Osteoblast (primary cell): Measurements from ENCODE around the gene OSM. TPM values are rescaled to one million over a fixed set of nuclear protein-coding genes. Genes with fewer than 3 reads are reported as not detected.
A peak's percentile ranks its signal among the peaks of the same experiment; 100 is the strongest.

Source experiments
- DNase-seq: peaks from one replicate; pipeline ENCODE4 v3.0.0; 2011; ENCODE audit warnings: low spot score, mixed read lengths; ENCODE audit not compliant: insufficient read length; ENCODE audit errors: missing footprints
- H2AFZ ChIP-seq: 2 replicates; pipeline ENCODE4 v1.6.0; 2011; ENCODE audit warnings: mild to moderate bottlenecking, low read length
- H3K27ac ChIP-seq: 2 replicates; pipeline ENCODE4 v1.5.1; 2011; ENCODE audit warnings: mild to moderate bottlenecking, low read depth, low read length, moderate library complexity
- H3K27me3 ChIP-seq: 2 replicates; pipeline ENCODE4 v1.6.0; 2012; ENCODE audit warnings: mild to moderate bottlenecking, control low read depth, inconsistent platforms, low read length, moderate library complexity; ENCODE audit not compliant: insufficient read depth
- H3K36me3 ChIP-seq: 2 replicates; pipeline ENCODE4 v1.5.1; 2011; ENCODE audit warnings: mild to moderate bottlenecking, low read length, control low read depth, moderate library complexity; ENCODE audit not compliant: insufficient read depth
- H3K4me1 ChIP-seq: 2 replicates; pipeline ENCODE4 v1.5.1; 2011; ENCODE audit warnings: mild to moderate bottlenecking, low read length, control low read depth, moderate library complexity; ENCODE audit not compliant: insufficient read depth
- H3K4me2 ChIP-seq: 2 replicates; pipeline ENCODE4 v1.6.0; 2011; ENCODE audit warnings: mild to moderate bottlenecking, low read length; ENCODE audit not compliant: insufficient read depth
- H3K4me3 ChIP-seq: fragments of 200-600 bp; sonication (generic); 3 replicates; pipeline ENCODE4 v1.5.1; 2012; ENCODE audit warnings: mild to moderate bottlenecking, low read length, inconsistent platforms; ENCODE audit not compliant: insufficient read depth
- H3K79me2 ChIP-seq: 2 replicates; pipeline ENCODE4 v1.6.0; 2012; ENCODE audit warnings: mild to moderate bottlenecking, low read length, control low read depth, inconsistent platforms; ENCODE audit not compliant: insufficient read depth
- H3K9me3 ChIP-seq: 2 replicates; pipeline ENCODE4 v1.5.1; 2011; ENCODE audit warnings: low read depth, low read length, control low read depth
- H4K20me1 ChIP-seq: 2 replicates; pipeline ENCODE4 v1.6.0; 2012; ENCODE audit warnings: mild to moderate bottlenecking, low read length, control low read depth; ENCODE audit not compliant: insufficient read depth
- CTCF ChIP-seq: IDR thresholded peaks from 2 replicates; pipeline ENCODE4 v1.5.1; 2011; ENCODE audit warnings: mild to moderate bottlenecking, low read depth, low read length, moderate library complexity; ENCODE audit errors: extremely low read depth
- total RNA-seq: library from RNA; depleted of rRNA; stranded (reverse); fragments of >200 nt; gene quantifications from 2 replicates; pipeline ENCODE4 v1.2.3, GENCODE V29; 2012

Gene OSM
- total RNA-seq, 1 donor: not detected

GRCh38 chr22:30272781-30273601, 6.3 kb upstream of the OSM start:
- no peaks in the 10 kb centered on the region for H3K79me2 ChIP-seq
- no peaks in the 10 kb centered on the region for H3K36me3 ChIP-seq
- peak overlapping the region; percentile 55 for H3K27ac ChIP-seq
- peaks cover 19% of the 10 kb centered on the region for H3K4me1 ChIP-seq
- H3K9me3 ChIP-seq: no peaks in the 10 kb centered on the region
- no peaks in the 10 kb centered on the region for H3K27me3 ChIP-seq
- H4K20me1 ChIP-seq: no peaks in the 10 kb centered on the region
- no peak for TF ChIP-seq CTCF
- H3K4me3 ChIP-seq: no peak overlapping the region
- no peak overlapping the region for H2AFZ ChIP-seq
- peak; percentile 41 for DNase-seq
- H3K4me2 ChIP-seq: no peak overlapping the region

GRCh38 chr22:30270832-30271231, 4.2 kb upstream of the OSM start:
- Histone ChIP-seq H4K20me1 (no peaks in the 10 kb centered on the region), H3K36me3 (no peaks in the 10 kb centered on the region), H2AFZ (peak overlapping the region; percentile 78), H3K27me3 (no peaks in the 10 kb centered on the region), H3K27ac (peak overlapping the region; percentile 92), H3K4me3 (peak overlapping the region; percentile 16), H3K9me3 (no peaks in the 10 kb centered on the region), H3K79me2 (no peaks in the 10 kb centered on the region), H3K4me2 (peak overlapping the region; percentile 46), H3K4me1 (peaks cover 9% of the 10 kb centered on the region)
- peak; percentile 98 for DNase-seq
- no peak for TF ChIP-seq CTCF

- Histone ChIP-seq H3K4me3 (no peak overlapping the region), H3K27ac (no peak overlapping the region), H4K20me1 (no peaks in the 10 kb centered on the region), H3K4me1 (peaks cover 10% of the 10 kb centered on the region), H3K9me3 (no peaks in the 10 kb centered on the region), H3K36me3 (no peaks in the 10 kb centered on the region), H3K4me2 (no peak overlapping the region), H2AFZ (no peak overlapping the region), H3K27me3 (no peaks in the 10 kb centered on the region), H3K79me2 (no peaks in the 10 kb centered on the region)
- no peak for TF ChIP-seq CTCF
- DNase-seq: no peak
Measured at GRCh38 chr22:30268331-30268730, 1.7 kb upstream of the OSM start.

- Histone ChIP-seq H3K4me1 (peaks cover 16% of the 10 kb centered on the region), H3K27ac (no peak overlapping the region), H3K36me3 (no peaks in the 10 kb centered on the region), H4K20me1 (no peaks in the 10 kb centered on the region), H2AFZ (no peak overlapping the region), H3K79me2 (no peaks in the 10 kb centered on the region), H3K4me2 (no peak overlapping the region), H3K27me3 (no peaks in the 10 kb centered on the region), H3K4me3 (no peak overlapping the region), H3K9me3 (no peaks in the 10 kb centered on the region)
- TF ChIP-seq CTCF: no peak
- no peak for DNase-seq
Measured at GRCh38 chr22:30267382-30268302, 991 bp upstream of the OSM start.
